DMS153 treated with DMSO at 0.1 percent for 48 hours (cell line): ENCODE measurements around the gene GRIP1.

Source experiments
- DNase-seq: peaks from one replicate; lab custom pipeline; 2025; ENCODE audit not compliant: unreplicated experiment; lab: John Stamatoyannopoulos, UW

GRIP1 gene

GRCh38 chr12:66694666-66695613 lies 16.1 kb upstream of the GRIP1 start:
- no peak for DNase-seq

- peak; percentile 45 for DNase-seq
Observed at GRCh38 chr12:66693901-66694513, 15.1 kb upstream of the GRIP1 start.

DNA sequence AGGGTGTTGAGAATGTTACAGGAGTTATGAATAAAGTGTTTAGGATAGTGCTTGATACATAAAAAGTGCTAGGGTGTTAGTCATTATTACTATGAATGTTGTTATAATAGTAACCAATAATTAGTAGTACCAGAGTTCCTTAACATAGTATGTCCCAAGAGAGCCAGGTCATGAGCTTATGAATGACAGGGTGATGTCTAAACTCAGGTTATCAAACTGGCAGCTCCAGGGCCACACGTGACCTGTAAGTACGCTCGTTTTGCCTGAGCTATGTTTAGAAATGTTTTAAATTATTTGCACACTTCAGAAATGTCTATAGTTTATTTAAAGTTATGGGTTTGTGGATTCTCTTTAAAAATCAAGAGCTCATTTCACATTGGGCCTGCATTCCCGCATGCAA lies 14.1 kb upstream of the GRIP1 start:
- DNase-seq: no peak

DNA sequence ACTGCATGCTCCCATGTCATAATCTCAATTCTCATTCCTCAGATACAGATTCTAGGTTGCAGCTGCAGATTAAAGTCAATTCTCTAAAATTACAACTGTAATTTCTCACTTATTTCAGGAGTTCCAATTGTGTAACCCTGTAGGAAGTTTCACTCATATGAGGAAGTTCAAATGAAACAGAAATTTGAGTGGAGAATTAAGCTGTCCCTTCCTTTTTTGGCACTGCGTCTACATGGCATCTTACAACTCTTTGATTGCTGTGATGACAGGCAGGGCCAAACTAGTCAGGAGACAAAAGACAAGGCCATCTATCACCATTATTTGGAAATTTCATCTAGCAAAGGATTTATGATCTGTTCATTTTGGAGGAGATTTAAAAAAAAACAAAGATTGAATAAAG lies 13.3 kb upstream of the GRIP1 start:
- no peak for DNase-seq

DNA sequence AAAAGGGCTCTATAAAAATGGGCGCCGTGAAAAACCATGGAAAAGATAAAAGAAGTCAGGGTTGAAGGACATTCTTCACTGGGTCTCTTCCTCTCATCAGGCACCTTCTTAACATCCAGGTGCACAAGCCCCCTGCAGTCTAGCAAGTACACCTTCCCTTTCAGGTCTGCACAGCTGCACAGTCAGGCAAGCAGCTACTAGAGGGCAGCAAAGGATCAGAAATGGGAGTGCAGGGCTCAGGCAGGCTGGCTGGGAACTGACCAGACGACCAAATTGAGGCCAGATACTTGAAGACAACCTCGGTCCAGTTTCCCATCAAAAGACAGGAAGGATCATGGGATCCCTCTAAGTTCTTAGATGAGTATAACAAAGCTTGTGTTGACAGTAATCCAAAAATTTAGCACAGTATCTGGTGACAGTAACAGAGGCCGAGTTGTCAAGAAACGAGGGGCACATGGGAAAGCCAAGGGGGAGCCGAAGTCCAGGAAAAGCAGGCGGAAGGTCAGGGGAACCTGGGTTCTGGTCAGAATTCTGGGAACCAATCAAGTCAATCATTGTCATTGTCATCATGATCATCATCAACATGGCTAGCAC lies 10.1 kb upstream of the GRIP1 start:
- DNase-seq: peak; percentile 46

DNA sequence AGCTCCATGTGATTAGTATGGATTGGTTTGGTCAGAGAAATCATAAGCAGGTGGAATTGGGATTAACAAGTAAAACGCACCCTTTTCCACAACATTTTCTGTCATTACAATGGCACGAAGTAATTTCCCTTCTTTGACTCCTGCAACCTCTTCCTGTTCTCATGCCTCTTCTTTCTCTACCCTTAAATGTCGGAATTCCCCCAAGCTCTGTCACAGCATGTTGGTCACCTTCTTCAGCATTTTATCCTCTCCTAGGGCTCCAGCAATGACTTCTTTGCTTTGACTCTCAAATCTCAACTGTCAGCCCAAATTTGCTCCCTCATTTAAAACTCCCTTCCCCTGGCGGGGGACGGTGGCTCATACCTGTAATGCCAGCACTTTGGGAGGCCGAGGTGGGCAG lies 5.3 kb upstream of the GRIP1 start:
- no peak for DNase-seq

GRCh38 chr12:66683822-66684221 lies 4.9 kb upstream of the GRIP1 start:
- no peak for DNase-seq

DNA sequence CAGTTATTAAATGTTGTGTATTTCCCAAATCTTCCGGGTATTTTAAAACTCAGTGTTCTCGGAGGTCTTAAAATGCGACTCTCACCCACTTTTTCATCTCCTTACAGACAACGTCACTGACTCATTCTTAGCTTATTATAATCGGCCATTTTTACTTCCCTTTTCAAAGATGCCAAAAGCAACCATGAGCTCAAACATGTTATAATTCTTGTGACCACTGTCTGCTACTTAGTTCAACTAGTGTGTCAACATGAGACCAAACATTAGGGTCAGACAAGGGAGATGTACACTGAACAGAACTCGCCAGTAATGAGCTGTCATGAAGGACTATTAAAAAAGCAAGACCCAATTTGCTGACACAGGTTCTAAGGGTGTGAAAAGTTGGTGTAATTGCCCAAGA lies 4.2 kb upstream of the GRIP1 start:
- no peak for DNase-seq

- no peak for DNase-seq
Observed at GRCh38 chr12:66679461-66680084, 697 bp upstream of the GRIP1 start.

GRCh38 chr12:66676241-66676640 lies 2.6 kb downstream of the GRIP1 start:
- no peak for DNase-seq

DNA sequence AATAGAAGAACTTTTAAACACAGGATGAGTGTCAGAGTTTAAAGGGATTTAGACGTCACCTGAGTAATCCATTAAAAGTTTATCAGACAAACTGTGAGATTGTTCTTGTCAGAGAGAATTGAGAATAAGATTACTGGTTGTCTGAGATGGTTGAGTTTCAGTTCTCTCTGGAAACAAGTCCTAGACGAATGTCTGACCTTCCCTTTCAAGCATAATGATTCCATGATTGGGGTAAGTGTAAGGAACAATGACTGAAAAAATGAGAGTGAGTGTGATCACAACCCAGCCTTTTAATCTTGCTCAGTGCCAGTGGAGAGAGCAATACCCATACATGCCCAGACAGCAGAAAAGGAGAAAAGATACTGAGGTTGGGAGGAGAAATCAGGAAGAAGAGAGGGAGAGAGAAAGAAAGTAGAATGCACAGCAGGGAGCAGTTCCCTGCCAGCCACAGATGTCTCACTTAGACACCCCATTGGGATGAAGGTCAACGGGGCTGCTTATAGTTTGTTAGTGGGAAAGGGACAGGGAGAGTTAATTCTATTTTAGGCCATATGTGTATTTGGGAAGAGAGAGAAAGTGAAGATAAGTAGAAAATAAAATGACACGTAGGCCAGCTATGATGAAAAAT lies 4.3 kb downstream of the GRIP1 start:
- no peak for DNase-seq

DNA sequence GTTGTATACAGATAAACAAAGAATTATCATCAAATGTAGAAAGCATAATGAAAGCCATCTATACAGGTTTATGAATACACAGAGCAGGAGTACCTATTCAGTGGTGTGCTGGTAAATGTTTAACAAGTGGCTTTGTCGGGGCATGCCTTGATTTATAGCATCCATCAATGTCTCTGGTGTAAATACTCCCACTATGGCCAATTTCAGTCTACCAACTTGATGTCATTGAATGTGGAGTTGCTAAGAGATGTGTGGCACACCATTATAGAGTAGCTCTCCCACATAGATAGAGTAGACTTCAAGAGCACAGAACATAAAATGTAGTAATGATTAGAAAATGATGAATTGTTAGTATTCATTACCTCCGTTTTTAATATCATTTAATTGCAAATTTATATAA lies 9.3 kb downstream of the GRIP1 start:
- peak; percentile 86 for DNase-seq

- no peak for DNase-seq
Observed at GRCh38 chr12:66668311-66668710, 10.6 kb downstream of the GRIP1 start.

DNA sequence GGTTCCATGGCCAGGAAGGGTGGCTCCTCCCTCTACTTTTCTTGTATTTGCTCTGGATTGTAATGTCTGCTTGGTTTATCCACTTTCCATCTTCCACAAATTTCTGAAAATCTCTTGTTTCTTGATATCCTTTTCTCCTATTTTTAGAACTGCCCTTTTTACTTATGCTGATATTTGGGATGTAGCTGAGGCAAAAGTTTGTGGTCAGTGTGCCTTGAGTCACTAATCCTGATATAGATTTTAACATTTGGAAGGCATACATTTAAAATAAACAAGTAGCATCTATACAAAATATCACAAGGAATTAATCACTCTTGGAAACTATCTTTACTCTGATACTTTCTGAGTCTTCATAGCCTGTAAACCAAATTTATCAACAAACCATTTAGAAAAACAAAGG lies 11.0 kb downstream of the GRIP1 start:
- no peak for DNase-seq

GRCh38 chr12:66666481-66666880 lies 12.4 kb downstream of the GRIP1 start:
- DNase-seq: no peak

DNA sequence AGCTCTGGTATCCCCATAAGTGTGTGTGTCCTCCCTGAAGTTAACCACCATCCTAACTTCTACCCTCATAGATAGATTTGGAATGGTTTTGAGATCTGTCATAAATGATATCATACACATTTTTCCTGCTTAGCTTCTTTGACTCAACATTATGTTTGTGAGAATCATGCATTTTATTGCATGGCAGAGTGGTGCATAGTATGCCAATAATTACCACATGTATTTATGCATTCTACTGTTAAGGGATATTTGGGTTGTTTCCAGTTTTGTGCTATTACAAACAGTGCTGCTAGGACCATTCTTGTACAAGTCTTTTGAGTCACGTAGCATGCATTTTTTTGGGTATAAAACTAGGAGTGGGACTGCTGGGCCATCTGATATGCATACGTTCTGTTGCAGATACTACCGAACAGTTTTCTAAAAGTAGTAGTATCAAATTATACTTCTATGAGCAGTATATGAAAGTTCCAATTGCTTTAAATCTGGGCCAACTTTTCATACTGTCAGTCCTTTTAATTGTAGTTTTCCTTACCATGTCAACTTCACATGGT lies 13.4 kb downstream of the GRIP1 start:
- DNase-seq: no peak

DNA sequence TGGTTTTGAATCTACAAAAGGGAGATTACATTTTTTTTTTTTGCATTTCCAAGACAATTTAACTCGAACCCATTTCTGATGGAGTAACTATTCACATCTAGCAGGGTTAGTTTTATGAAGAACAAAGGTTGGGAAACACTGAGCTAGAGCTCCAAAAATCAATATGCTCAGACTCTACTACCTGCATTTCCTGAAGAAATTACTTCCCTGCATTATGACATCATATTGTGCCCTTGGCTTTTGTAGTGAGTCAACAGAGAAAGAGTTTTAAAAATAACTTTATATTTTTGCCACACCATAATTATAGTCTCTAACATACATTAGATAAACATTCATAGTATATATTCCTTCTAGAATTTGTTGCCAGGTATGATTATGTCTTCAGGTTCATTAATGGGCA lies 14.8 kb downstream of the GRIP1 start:
- no peak for DNase-seq

DNA sequence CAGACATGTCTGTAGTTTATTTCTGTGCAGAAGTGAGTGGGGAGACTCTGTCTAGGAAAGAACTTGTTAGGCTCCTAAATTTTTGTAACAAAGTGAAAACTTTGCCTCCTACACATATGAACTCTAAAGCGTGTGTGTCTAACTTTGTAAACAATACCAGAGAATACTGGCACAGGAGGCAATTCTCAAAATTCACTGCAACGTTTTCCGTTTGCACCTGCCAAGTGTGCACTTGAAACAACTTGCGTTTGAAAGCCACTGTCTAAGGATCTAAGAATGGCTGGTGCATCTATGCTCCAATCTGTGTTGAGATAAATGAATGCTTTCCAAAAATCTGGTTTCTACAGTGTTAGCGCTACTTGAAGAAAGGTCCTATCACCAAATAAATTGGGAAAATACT lies 15.3 kb downstream of the GRIP1 start:
- DNase-seq: no peak

DNA sequence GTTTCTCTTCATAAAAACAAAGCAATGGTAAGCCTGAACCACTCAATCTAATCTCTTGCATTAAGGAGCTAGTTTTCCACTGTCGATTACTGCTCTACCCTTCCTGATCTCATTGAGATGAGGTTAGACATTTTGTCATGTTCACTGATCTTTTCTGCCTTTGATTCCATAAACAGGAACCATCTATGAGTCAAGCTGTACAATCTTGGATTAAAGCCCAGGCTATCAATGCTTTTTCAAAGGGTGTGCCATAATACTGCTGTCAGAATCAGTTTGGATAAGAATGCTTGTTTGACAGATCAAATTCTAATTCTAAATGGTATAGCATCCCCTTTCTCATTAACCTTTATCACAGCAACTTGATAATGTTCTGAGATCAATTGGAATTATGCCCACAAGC lies 16.1 kb downstream of the GRIP1 start:
- DNase-seq: peak; percentile 65

DNA sequence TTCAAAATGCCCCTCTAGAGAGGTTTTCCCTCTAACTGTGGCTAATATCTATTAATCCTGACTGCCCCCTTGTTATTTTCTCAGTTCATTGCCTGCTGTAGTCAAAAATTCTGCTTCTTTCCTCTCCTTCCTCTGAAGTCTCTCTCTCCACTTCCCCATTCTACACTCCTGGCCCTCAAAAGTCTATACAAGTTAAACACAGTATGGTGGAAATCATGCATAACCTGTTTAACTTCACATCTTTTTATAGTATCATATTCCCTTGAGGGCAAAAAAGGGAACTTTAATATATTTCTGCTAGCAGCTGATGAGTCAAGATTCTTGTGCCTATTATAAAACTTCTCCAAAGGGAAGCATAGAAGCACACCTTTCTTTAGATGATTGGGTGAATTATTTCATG lies 16.7 kb downstream of the GRIP1 start:
- DNase-seq: no peak

DNA sequence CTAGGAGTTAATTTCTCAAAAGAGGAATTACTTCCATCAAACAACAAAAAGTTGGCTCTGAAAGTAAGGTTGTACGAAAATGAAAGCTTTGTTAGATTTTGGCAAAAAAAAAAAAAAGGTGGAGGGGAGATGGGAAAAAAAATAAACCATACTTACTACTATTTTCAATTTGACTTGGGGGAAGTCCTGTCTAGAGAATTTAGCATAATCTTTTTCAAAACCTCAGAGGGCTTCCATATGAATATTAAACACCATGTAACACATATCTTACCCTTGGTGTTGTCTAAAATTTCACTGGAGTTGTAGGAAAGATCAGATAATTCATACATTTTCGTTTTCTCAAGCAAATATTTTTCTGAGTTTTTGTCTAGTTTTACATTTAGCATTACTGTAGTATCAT lies 17.5 kb downstream of the GRIP1 start:
- no peak for DNase-seq
